ENCODE measurements around the gene SSTR4. TPM values are rescaled to one million over a fixed set of nuclear protein-coding genes. Genes with fewer than 3 reads are reported as not detected.
A peak's percentile ranks its signal among the peaks of the same experiment; 100 is the strongest.

The SSTR4 gene
- total and polyA plus RNA-seq, 4 donors: 0.06 TPM; not detected in 3

DNA sequence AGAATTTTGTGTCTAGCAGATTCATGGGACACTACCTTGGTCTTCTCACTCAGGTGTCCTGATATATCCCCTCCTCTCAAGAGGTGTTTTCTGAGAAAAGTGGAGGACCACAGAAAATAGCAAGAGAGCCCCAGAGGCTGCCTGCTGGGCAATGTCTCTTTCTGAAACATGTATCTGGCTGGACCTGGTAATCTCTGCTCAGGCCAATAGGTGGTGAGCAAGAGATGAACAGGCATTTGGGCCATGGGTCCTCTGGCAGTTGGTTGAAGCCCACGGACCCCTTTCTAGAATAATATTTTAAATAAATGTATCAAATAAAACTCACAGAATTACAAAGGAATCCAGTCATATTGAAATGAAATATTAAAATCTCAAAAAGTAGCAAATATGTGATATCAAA, 23.1 kb downstream of the SSTR4 start:
- peaks cover 7 to 56% (median 11%) of the 10 kb centered on the region in 5 donors for H3K4me1 ChIP-seq (ENCODE audit: control insufficient read depth in 5 of 5, insufficient read depth in 5 of 5, low read length in 5 of 5)
- TF ChIP-seq, protein P1, sequence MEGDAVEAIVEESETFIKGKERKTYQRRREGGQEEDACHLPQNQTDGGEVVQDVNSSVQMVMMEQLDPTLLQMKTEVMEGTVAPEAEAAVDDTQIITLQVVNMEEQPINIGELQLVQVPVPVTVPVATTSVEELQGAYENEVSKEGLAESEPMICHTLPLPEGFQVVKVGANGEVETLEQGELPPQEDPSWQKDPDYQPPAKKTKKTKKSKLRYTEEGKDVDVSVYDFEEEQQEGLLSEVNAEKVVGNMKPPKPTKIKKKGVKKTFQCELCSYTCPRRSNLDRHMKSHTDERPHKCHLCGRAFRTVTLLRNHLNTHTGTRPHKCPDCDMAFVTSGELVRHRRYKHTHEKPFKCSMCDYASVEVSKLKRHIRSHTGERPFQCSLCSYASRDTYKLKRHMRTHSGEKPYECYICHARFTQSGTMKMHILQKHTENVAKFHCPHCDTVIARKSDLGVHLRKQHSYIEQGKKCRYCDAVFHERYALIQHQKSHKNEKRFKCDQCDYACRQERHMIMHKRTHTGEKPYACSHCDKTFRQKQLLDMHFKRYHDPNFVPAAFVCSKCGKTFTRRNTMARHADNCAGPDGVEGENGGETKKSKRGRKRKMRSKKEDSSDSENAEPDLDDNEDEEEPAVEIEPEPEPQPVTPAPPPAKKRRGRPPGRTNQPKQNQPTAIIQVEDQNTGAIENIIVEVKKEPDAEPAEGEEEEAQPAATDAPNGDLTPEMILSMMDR (IDR thresholded peaks at IDR 0.05; ENCODE audit: control extremely low read depth, extremely low read depth): no peak
- DNase-seq (no peak), ATAC-seq (ENCODE audit: insufficient read depth, low FRiP score) (no peak)
- no peaks in the 10 kb centered on the region for H3K27me3 ChIP-seq (ENCODE audit: control insufficient read depth in 3 of 3, insufficient read depth in 3 of 3, low read length in 2 of 3)
- no peak overlapping the region for H3K27ac ChIP-seq (ENCODE audit: low read depth in 1 of 2, low read length in 1 of 2)
- whole genome bisulfite sequencing, 2 donors: 64 to 71% methylated on average over 1 of the region's 1 CpG
- H3K36me3 ChIP-seq (ENCODE audit: control insufficient read depth in 4 of 4, insufficient read depth in 4 of 4, low read length in 4 of 4): no peaks in the 10 kb centered on the region
- H3K9ac ChIP-seq (ENCODE audit: insufficient read depth in 1 of 2, low read length in 2 of 2): no peak overlapping the region
- no peak overlapping the region for H3K4me3 ChIP-seq
- no peaks in the 10 kb centered on the region for H3K9me3 ChIP-seq (ENCODE audit: control insufficient read depth in 4 of 4, insufficient read depth in 3 of 4, low read length in 3 of 4)

DNA sequence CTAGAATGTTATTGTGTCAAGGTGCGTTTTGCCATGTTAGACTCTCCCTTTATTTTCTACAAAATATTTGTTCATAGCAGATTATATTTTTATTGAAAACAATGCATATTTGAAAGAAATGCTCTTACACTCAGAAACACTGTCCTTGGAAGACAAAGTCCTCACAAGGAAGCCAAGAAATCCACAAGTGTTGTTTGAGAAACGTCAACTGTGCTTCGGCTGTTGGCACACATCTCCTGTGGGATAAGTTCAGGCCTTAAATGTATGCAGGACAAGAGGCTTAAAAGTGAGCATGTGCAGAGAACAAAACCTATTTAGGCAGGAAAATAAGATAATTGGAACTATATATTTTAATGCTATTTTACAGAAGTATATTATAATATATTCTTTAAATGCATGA, 23.9 kb downstream of the SSTR4 start:
- 73 to 80% methylated on average over 3 of the region's 3 CpGs for WGBS, 2 donors
- H3K9me3 ChIP-seq (ENCODE audit: control insufficient read depth in 4 of 4, insufficient read depth in 3 of 4, low read length in 3 of 4): no peaks in the 10 kb centered on the region
- no peaks in the 10 kb centered on the region for H3K36me3 ChIP-seq (ENCODE audit: control insufficient read depth in 4 of 4, insufficient read depth in 4 of 4, low read length in 4 of 4)
- no peak overlapping the region for H3K4me3 ChIP-seq
- DNase-seq (peak; percentile 58 to 91 (median 87)), ATAC-seq (ENCODE audit: insufficient read depth, low FRiP score) (no peak)
- no peak overlapping the region for H3K9ac ChIP-seq (ENCODE audit: insufficient read depth in 1 of 2, low read length in 2 of 2)
- H3K4me1 ChIP-seq (ENCODE audit: control insufficient read depth in 5 of 5, insufficient read depth in 5 of 5, low read length in 5 of 5): peaks cover 8 to 63% (median 16%) of the 10 kb centered on the region in 5 donors
- no peak overlapping the region for H3K27ac ChIP-seq (ENCODE audit: low read depth in 1 of 2, low read length in 1 of 2)
- no peaks in the 10 kb centered on the region for H3K27me3 ChIP-seq (ENCODE audit: control insufficient read depth in 3 of 3, insufficient read depth in 3 of 3, low read length in 2 of 3)
- TF ChIP-seq, protein P1 (IDR thresholded peaks at IDR 0.05; ENCODE audit: control extremely low read depth, extremely low read depth): no peak

DNA sequence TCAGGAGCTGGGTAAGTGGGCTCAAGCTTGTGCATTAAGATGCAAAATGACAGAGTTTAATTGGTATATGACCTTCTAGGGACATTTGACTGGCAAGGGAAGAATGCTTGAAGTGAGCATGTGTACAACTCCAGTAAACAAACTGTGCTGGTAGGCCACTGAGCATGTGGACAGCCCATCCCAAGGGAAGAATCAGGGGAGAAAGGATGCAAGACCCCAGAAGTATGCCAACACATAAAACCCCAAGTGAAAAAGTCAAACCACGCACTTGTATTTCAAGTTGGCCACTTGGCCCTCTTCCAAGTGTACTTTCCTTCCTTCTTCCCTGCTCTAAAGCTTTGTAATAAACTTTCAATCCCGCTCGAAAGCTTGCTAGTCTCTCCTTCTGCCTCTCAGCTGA, 24.7 kb downstream of the SSTR4 start:
- DNase-seq: peak in 2 of 3 donors; percentile 38 to 77
- Histone ChIP-seq H3K27ac (ENCODE audit: low read depth in 1 of 2, low read length in 1 of 2) (no peak overlapping the region), H3K9ac (ENCODE audit: insufficient read depth in 1 of 2, low read length in 2 of 2) (no peak overlapping the region), H3K36me3 (ENCODE audit: control insufficient read depth in 4 of 4, insufficient read depth in 4 of 4, low read length in 4 of 4) (no peaks in the 10 kb centered on the region), H3K4me1 (ENCODE audit: control insufficient read depth in 5 of 5, insufficient read depth in 5 of 5, low read length in 5 of 5) (peaks cover 8 to 71% (median 16%) of the 10 kb centered on the region in 5 donors), H3K9me3 (ENCODE audit: control insufficient read depth in 4 of 4, insufficient read depth in 3 of 4, low read length in 3 of 4) (no peaks in the 10 kb centered on the region), H3K27me3 (ENCODE audit: control insufficient read depth in 3 of 3, insufficient read depth in 3 of 3, low read length in 2 of 3) (no peaks in the 10 kb centered on the region), H3K4me3 (no peak overlapping the region)
- ATAC-seq (ENCODE audit: insufficient read depth, low FRiP score): no peak
- TF ChIP-seq, protein P1 (IDR thresholded peaks at IDR 0.05; ENCODE audit: control extremely low read depth, extremely low read depth): no peak
- 7 to 20% methylated on average over 3 of the region's 3 CpGs for WGBS, 2 donors

DNA sequence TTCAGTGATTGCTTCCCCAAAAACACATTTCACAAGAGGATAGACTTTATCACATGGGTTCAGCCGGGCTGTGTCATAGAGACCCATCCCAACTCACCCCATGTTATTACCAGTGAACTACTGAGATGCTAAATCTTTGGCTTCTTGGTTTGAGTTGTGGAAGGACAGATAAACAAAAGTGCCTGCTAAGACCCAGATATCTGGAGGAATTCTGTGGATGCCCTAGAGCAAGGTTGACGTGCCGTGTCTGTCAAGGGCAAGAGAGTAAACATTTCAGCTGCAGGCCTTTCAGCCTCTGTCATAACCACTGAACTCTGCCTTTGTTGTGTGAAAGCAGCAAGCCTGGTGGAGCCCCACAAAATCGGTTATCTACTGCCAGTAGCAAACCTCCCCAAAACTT, 25.5 kb downstream of the SSTR4 start:
- H3K9ac ChIP-seq (ENCODE audit: insufficient read depth in 1 of 2, low read length in 2 of 2): no peak overlapping the region
- no peaks in the 10 kb centered on the region for H3K9me3 ChIP-seq (ENCODE audit: control insufficient read depth in 4 of 4, insufficient read depth in 3 of 4, low read length in 3 of 4)
- no peaks in the 10 kb centered on the region for H3K36me3 ChIP-seq (ENCODE audit: control insufficient read depth in 4 of 4, insufficient read depth in 4 of 4, low read length in 4 of 4)
- H3K4me1 ChIP-seq (ENCODE audit: control insufficient read depth in 5 of 5, insufficient read depth in 5 of 5, low read length in 5 of 5): peaks cover 8 to 79% (median 18%) of the 10 kb centered on the region in 5 donors
- peak overlapping the region in 1 of 2 donors; percentile 34 for H3K27ac ChIP-seq (ENCODE audit: low read depth in 1 of 2, low read length in 1 of 2)
- TF ChIP-seq, protein P1 (IDR thresholded peaks at IDR 0.05; ENCODE audit: control extremely low read depth, extremely low read depth): no peak
- WGBS, 2 donors: 68 to 76% methylated on average over 4 of the region's 4 CpGs
- H3K4me3 ChIP-seq: no peak overlapping the region
- DNase-seq: no peak
- ATAC-seq (ENCODE audit: insufficient read depth, low FRiP score): no peak
- H3K27me3 ChIP-seq (ENCODE audit: control insufficient read depth in 3 of 3, insufficient read depth in 3 of 3, low read length in 2 of 3): no peaks in the 10 kb centered on the region

Measured in lung (tissue), 12 donors.